Effector CD4-positive, alpha-beta T cell (primary cell): ENCODE data around the gene ARHGEF11.
"Not testable (repeated sequence)": the region's sequence is repeated elsewhere in the genome, so short reads cannot be mapped to it uniquely, and the experiment has no call there.

Experiments used
- DNase-seq: peaks from one replicate; pipeline ENCODE4 v3.0.0-alpha.2; 2020

Gene ARHGEF11

GRCh38 chr1:156928043-156928602, 117.4 kb downstream of the ARHGEF11 start:
- no peak for DNase-seq

- DNase-seq, result peak; percentile 56
Observed at GRCh38 chr1:156927215-156928042, 118.1 kb downstream of the ARHGEF11 start.

GRCh38 chr1:156926695-156927094, 118.8 kb downstream of the ARHGEF11 start:
- not testable (repeated sequence) for DNase-seq

DNA sequence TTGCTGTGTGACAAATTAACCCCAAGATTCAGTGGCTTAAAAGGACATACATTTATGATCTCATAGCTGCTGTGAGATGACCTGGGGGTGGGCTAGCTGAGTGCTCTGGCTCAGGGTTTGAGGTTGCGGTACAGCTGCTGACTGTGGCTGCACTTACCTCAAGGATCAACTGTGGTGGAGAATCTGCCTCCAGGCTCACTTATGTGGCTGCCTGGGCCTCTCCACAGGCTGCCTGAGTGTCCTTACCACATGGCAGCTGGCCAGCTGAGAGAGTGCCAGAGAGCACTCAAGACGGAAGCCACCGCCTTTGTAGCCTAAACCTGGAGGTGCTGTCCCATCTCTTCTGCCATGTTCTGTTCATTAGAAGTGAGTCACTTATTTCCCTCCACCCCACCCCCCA, 119.4 kb downstream of the ARHGEF11 start:
- no peak for DNase-seq

GRCh38 chr1:156925154-156926010, 120.2 kb downstream of the ARHGEF11 start:
- no peak for DNase-seq

GRCh38 chr1:156924478-156925153, 120.9 kb downstream of the ARHGEF11 start:
- no peak for DNase-seq

- DNase-seq, result no peak
Observed at GRCh38 chr1:156923670-156924477, 121.7 kb downstream of the ARHGEF11 start.

- DNase-seq, result no peak
Observed at GRCh38 chr1:156922986-156923669, 122.4 kb downstream of the ARHGEF11 start.

DNA sequence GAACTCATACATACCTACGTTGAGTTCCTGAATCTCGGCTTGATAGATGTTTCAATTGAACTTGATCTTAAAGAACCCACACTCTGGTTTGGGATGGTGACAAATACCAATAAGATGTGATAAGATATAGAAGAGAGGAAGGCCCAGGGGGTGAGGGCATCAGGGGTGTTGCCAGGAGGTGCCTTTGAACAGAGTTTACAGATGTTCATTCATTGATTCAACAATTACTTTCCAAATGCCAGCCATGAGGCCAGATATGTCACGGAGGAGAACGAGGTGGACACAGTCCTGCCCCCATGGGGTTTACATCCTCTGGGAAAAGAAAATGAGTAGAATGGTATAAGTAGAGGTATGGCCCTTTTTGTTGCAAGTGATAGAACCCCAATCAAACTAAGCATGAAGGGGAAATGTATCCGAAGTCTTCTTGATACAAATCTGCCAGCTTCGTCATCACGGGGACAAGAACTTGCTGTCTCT, 124.5 kb downstream of the ARHGEF11 start:
- no peak for DNase-seq

GRCh38 chr1:156920233-156921052, 125.1 kb downstream of the ARHGEF11 start, which contains the start of gene LRRC71:
TSS of gene LRRC71 (plus strand) at chr1:156920632. CDS start at chr1:156920804, 172 bp downstream.
- DNase-seq, result peak; percentile 39

DNA sequence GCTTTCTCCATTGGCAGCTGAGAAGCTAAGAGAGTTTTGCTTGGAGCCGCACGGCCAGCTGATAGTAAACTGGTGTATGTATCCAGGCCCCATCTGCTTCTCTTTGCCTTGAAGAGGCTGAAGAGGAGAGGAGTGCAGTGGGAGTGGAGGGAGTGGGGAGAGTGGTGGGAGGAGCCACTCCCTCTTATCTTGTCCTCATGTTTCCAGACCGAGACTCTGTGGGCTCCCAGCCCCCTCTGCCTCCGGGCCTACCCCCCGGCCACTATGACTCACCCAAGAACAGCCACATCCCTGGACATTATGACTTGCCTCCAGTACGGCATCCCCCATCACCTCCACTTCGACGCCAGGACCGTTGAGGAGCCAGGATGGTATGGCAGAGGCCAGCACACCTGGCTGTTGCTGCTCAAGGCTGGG, 131.1 kb downstream of the ARHGEF11 start:
- no peak for DNase-seq

- DNase-seq, result no peak
Observed at GRCh38 chr1:156913809-156914387, 131.6 kb downstream of the ARHGEF11 start.

DNA sequence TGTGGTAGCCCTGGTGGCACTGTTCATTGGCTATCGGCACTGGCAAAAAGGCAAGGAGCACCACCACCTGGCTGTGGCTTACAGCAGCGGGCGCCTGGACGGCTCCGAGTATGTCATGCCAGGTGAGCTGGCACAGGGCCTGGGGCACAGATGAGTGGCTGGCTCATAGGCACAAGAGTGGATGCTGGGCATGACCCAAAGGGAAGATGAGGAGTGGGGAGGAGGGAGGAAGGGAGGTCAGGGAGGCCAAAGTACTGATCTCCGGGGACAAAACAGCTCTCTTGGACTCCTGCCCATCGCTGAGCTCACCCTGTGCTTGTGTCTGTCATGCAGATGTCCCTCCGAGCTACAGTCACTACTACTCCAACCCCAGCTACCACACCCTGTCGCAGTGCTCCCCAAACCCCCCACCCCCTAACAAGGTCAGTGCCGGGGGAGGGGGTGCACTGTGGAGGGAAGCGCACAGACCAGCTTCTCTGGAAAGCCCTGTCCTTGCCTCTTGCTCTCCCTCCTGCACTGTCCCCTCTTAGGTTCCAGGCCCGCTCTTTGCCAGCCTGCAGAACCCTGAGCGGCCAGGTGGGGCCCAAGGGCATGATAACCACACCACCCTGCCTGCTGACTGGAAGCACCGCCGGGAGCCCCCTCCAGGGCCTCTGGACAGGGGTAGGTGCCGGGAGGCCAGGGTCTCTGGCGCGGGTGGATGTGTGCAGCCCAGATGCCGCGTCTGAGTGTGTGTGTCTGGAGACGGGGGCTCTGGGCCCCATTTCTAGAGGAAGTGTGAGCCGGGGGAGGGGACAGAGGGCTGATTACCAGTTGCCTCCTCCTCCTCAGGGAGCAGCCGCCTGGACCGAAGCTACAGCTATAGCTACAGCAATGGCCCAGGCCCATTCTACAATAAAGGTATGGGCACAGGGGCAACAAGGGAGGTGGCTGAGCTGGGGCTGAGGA, 132.4 kb downstream of the ARHGEF11 start:
- DNase-seq, result no peak

- no peak for DNase-seq
Observed at GRCh38 chr1:156912310-156912709, 133.2 kb downstream of the ARHGEF11 start.

DNA sequence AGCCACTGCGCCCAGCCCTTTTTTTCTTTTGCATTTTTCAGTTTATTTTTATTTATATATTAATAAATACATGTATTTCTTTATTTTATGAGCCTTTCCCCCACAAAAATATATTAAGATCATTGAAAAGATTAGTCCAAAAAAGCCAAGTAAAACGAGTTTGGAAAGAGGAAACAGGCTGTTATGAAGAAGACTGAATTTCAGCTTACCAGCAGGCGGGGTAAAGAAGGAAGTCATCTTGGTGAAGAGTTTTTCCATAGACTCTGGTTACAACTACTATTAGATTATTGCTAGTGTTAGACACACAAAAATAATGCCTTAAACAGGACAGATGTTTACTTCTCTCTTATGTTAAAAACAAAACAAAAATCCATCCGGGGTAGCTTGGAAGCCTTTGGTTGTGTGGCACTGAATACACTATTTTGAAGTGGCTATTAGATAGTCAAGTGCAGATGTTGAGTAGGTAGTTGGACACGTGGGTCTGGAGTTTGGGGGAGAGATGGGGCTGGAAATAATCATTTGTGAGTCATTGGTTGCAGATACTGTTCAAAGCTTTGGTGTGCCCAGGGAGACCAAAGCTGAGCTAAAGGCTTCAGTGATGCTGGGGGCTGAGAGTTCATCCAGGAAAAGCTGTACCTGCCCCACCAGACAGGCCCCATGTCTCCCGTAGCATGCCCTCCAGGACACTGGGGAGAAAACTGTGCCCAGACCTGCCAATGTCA, 133.8 kb downstream of the ARHGEF11 start:
- no peak for DNase-seq

- peak; percentile 54 for DNase-seq
Observed at GRCh38 chr1:156910309-156910782, 135.2 kb downstream of the ARHGEF11 start.

- no peak for DNase-seq
Observed at GRCh38 chr1:156909671-156910070, 135.9 kb downstream of the ARHGEF11 start.

DNA sequence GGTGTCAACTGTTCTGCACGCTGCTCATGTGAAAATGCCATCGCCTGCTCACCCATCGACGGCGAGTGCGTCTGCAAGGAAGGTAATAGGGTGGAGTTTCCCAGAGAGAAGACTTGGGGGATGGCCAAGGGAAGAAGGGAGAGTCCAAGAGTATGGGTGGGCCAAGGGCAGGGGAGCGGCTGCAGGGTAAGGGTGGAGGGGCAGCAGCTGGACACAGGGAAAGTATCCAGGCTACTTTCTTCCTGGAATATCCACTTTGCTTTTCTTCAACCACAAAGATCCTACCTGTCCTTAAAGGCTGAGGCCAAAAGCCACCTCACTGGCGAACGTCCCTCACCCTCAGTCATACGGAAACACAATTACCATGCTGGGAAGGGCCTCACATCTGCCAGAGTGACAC, 136.6 kb downstream of the ARHGEF11 start:
- no peak for DNase-seq
